HepG2 (cell line): ENCODE data around the gene VSIG10L. TPM values are rescaled to one million over a fixed set of nuclear protein-coding genes. Genes with fewer than 3 reads are reported as not detected.
A peak's percentile ranks its signal among the peaks of the same experiment; 100 is the strongest.

Experiments used
- EZH2 ChIP-seq: conservative IDR thresholded peaks from 2 replicates; pipeline ENCODE4 v1.6.1; 2012; ENCODE audit warnings: mild to moderate bottlenecking, low read depth, low read length, moderate library complexity
- GABPA ChIP-seq, 2 experiments: IDR thresholded peaks; 2 replicates each; pipeline ENCODE4 v1.6.1; 2011 to 2016; ENCODE audit warnings: low read depth in 2 of 2, low read length in 1 of 2, missing biosample characterization in 1 of 2, missing genetic modification characterization in 1 of 2
- GPBP1L1 ChIP-seq: sonication (generic); formaldehyde crosslinking; IDR thresholded peaks from 2 replicates; pipeline ENCODE4 v1.5.0; 2020; ENCODE audit warnings: mild to moderate bottlenecking, missing genetic modification reagents
- PBX2 ChIP-seq: IDR thresholded peaks from 2 replicates; pipeline ENCODE4 v1.6.1; 2016; ENCODE audit warnings: control low read depth
- RFX1 ChIP-seq: fragments of 450-650 bp; IDR thresholded peaks from 2 replicates; pipeline ENCODE4 v1.6.1; 2017
- SNAPC5 ChIP-seq: sonication (generic); formaldehyde crosslinking; IDR thresholded peaks from 2 replicates; pipeline ENCODE4 v1.8.1; 2023; ENCODE audit warnings: mild to moderate bottlenecking, missing genetic modification reagents, borderline replicate concordance
- THRA ChIP-seq: sonication (generic); formaldehyde crosslinking; IDR thresholded peaks from 2 replicates; pipeline ENCODE4 v1.4.0; 2020; ENCODE audit warnings: missing genetic modification reagents, borderline replicate concordance
- ZBTB14 ChIP-seq: sonication (generic); formaldehyde crosslinking; IDR thresholded peaks from 2 replicates; pipeline ENCODE4 v1.4.0; 2020; ENCODE audit warnings: missing genetic modification reagents
- ZNF205 ChIP-seq: IDR thresholded peaks from 2 replicates; pipeline ENCODE4 v1.6.1; 2018; ENCODE audit warnings: missing biosample characterization, missing genetic modification reagents
- ZNF292 ChIP-seq: sonication (generic); formaldehyde crosslinking; IDR thresholded peaks from 2 replicates; pipeline ENCODE4 v1.8.1; 2022; ENCODE audit warnings: mild to moderate bottlenecking, low read depth, missing genetic modification reagents, borderline replicate concordance
- ZNF543 ChIP-seq: sonication (generic); formaldehyde crosslinking; IDR thresholded peaks from 2 replicates; pipeline ENCODE4 v1.4.0; 2020; ENCODE audit warnings: mild to moderate bottlenecking, missing genetic modification reagents
- ZNF616 ChIP-seq: sonication (generic); formaldehyde crosslinking; IDR thresholded peaks from 2 replicates; pipeline ENCODE4 v1.5.0; 2020; ENCODE audit warnings: low read depth, mild to moderate bottlenecking, missing genetic modification reagents
- ZNF713 ChIP-seq: sonication (generic); formaldehyde crosslinking; IDR thresholded peaks from 2 replicates; pipeline ENCODE4 v1.4.0; 2020; ENCODE audit warnings: mild to moderate bottlenecking, missing genetic modification reagents
- ZNF781 ChIP-seq: sonication (generic); formaldehyde crosslinking; IDR thresholded peaks from 2 replicates; pipeline ENCODE4 v1.5.1; 2020; ENCODE audit warnings: borderline replicate concordance, mild to moderate bottlenecking, missing genetic modification reagents; ENCODE audit errors: not compliant biosample characterization
- polyA plus RNA-seq, 8 experiments: library from polyadenylated mRNA; depleted of rRNA in 3 of 8; stranded (reverse) in 7 of 8; unstranded in 1 of 8; fragments of >200 nt; fragmentation: Illumina TruSeq in 4 of 8; extraction: Trizol in 4 of 8; gene quantifications; 2 replicates each; pipeline versions ENCODE4 v1.2.1 to v1.2.3, GENCODE V29; 2011 to 2016; ENCODE audit warnings: low read depth in 4 of 8, missing spikeins in 1 of 8, mixed read lengths in 1 of 8; ENCODE audit not compliant: insufficient read depth in 1 of 8
- total RNA-seq, 5 experiments: library from RNA; depleted of rRNA; stranded (reverse); fragments of >200 nt; fragmentation: Illumina TruSeq; extraction: Trizol; gene quantifications; 2 replicates each; pipeline ENCODE4 v1.2.3, GENCODE V29; 2016; ENCODE audit warnings: low read depth in 1 of 5
- TF ChIP-seq, protein P1 (sequence below): sonication (generic); formaldehyde crosslinking; IDR thresholded peaks from 2 replicates; pipeline ENCODE4 v1.5.0; 2020; ENCODE audit warnings: mild to moderate bottlenecking, missing genetic modification reagents
- TF ChIP-seq, protein P2 (sequence below): sonication (generic); formaldehyde crosslinking; IDR thresholded peaks from 2 replicates; pipeline ENCODE4 v1.5.0; 2020; ENCODE audit warnings: missing genetic modification reagents, mild to moderate bottlenecking, borderline replicate concordance
- TF ChIP-seq, protein P3 (sequence below): sonication (generic); formaldehyde crosslinking; IDR thresholded peaks from 2 replicates; pipeline ENCODE4 v1.4.0; 2020; ENCODE audit warnings: mild to moderate bottlenecking, low read depth, missing genetic modification reagents

Gene VSIG10L
- total and polyA plus RNA-seq, 2 of the 13 experiments (the other 11 are each of a cell fraction or from before 2014, with no cell fraction given): 2.7 to 8.5 TPM

- TF ChIP-seq GPBP1L1 (CRISPR knock-in tag): no peak
- no peak for TF ChIP-seq ZNF543 (CRISPR knock-in tag)
- TF ChIP-seq RFX1: peak; percentile 12; the same call in 1 of the 2 replicates
- no peak for TF ChIP-seq EZH2
- no peak for TF ChIP-seq ZBTB14 (CRISPR knock-in tag)
- TF ChIP-seq GABPA (IDR thresholded peaks at IDR 0.05; ENCODE audit: low read depth, low read length): no peak
- TF ChIP-seq GABPA (CRISPR knock-in tag; IDR thresholded peaks at IDR 0.05; ENCODE audit: low read depth): no peak
- no peak for TF ChIP-seq SNAPC5 (CRISPR knock-in tag)
- TF ChIP-seq, protein P1, sequence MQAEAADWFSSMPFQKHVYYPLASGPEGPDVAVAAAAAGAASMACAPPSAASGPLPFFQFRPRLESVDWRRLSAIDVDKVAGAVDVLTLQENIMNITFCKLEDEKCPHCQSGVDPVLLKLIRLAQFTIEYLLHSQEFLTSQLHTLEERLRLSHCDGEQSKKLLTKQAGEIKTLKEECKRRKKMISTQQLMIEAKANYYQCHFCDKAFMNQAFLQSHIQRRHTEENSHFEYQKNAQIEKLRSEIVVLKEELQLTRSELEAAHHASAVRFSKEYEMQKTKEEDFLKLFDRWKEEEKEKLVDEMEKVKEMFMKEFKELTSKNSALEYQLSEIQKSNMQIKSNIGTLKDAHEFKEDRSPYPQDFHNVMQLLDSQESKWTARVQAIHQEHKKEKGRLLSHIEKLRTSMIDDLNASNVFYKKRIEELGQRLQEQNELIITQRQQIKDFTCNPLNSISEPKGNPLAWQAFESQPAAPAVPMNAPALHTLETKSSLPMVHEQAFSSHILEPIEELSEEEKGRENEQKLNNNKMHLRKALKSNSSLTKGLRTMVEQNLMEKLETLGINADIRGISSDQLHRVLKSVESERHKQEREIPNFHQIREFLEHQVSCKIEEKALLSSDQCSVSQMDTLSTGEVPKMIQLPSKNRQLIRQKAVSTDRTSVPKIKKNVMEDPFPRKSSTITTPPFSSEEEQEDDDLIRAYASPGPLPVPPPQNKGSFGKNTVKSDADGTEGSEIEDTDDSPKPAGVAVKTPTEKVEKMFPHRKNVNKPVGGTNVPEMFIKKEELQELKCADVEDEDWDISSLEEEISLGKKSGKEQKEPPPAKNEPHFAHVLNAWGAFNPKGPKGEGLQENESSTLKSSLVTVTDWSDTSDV (CRISPR knock-in tag): no peak
- TF ChIP-seq ZNF781 (CRISPR knock-in tag): no peak
- TF ChIP-seq ZNF713 (CRISPR knock-in tag): no peak
- TF ChIP-seq ZNF205 (CRISPR knock-in tag): no peak
- no peak for TF ChIP-seq ZNF292 (CRISPR knock-in tag)
- TF ChIP-seq ZNF616 (CRISPR knock-in tag): no peak
- TF ChIP-seq, protein P2, sequence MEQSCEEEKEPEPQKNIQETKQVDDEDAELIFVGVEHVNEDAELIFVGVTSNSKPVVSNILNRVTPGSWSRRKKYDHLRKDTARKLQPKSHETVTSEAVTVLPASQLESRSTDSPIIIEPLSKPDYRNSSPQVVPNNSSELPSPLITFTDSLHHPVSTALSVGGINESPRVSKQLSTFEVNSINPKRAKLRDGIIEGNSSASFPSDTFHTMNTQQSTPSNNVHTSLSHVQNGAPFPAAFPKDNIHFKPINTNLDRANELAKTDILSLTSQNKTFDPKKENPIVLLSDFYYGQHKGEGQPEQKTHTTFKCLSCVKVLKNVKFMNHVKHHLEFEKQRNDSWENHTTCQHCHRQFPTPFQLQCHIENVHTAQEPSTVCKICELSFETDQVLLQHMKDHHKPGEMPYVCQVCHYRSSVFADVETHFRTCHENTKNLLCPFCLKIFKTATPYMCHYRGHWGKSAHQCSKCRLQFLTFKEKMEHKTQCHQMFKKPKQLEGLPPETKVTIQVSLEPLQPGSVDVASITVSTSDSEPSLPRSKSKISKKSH (CRISPR knock-in tag): no peak
- TF ChIP-seq THRA (CRISPR knock-in tag): peak; percentile 91
- TF ChIP-seq PBX2 (CRISPR knock-in tag): peak; percentile 89
- TF ChIP-seq, protein P3, sequence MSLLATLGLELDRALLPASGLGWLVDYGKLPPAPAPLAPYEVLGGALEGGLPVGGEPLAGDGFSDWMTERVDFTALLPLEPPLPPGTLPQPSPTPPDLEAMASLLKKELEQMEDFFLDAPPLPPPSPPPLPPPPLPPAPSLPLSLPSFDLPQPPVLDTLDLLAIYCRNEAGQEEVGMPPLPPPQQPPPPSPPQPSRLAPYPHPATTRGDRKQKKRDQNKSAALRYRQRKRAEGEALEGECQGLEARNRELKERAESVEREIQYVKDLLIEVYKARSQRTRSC (CRISPR knock-in tag): no peak
Observed at GRCh38 chr19:51354742-51355148, 12.8 kb upstream of the VSIG10L start (continued).
